Measurements from ENCODE around the gene NUP188. TPM values are rescaled to one million over a fixed set of nuclear protein-coding genes. Genes with fewer than 3 reads are reported as not detected.
A peak's percentile ranks its signal among the peaks of the same experiment; 100 is the strongest.

The NUP188 gene
- total and polyA plus RNA-seq, 2 donors (not counting 1 experiment from before 2014, with no cell fraction given): 42.8 to 83.6 TPM

DNA sequence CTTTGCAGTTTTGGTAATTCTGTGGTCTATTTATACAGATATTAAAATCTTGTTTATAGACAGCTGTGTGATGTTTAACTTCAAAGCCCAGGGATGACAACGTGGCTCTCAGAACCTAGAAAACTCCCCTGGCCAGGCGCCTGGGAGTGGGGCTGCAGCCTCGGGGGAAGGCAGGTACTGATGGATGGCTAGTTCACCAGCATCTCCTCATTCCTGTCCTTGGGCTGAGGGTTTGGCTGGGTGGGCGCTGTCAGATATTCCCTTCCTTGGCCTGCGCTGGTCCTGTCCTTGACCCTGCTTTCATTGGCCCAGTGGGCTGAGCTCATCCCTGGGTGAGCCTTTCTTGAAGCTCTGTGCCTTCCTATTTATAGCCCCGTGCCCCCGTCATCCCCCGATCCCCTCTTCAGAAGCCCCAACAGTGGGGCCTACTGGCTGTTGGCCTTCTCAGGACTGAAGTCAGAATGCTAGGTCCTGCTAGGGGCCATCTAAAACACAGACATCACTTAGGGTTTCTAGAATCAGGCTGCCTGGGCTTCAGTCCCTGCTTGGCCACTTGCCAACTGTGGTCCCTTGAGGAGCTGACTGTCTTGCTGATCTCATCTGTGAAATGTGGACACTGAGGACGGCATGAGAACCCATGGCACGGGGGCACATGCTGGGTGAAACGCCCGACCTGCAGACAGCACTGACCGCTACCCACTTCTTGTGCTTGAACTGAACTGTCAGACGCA, 59.7 kb downstream of the NUP188 start:
- DNase-seq (peak; percentile 8), ATAC-seq (ENCODE audit: low read depth) (no peak)
- WGBS (ENCODE audit: insufficient coverage): 94% methylated on average over 13 of the region's 14 CpGs
- ChIA-PET CTCF (interaction anchor here (0.5 to 1.6 kb wide), 5 partner anchors 12 to 1198 kb away, joined by 3 to 5 read pairs (median 3); partner anchors contain the start of genes ENDOG and SH3GLB2), POLR2A (interaction anchor here (0.7 kb wide), 1 partner anchor 467 kb away, joined by 6 read pairs; no protein-coding TSS in a partner anchor)
- H3K4me1 Mint-ChIP-seq: no peaks in the 10 kb centered on the region
- H3K27ac Mint-ChIP-seq: peak overlapping the region; percentile 26
- H3K9me3 ChIP-seq (ENCODE audit: control extremely low read depth in 1 of 3, control insufficient read depth in 2 of 3, insufficient read depth in 1 of 3, low read length in 2 of 3): no peaks in the 10 kb centered on the region
- no peak overlapping the region for H2AFZ ChIP-seq (ENCODE audit: insufficient read depth, low read depth, low read length, poor library complexity, severe bottlenecking)
- H3K9ac ChIP-seq (ENCODE audit: low read length): no peak overlapping the region
- no peak for TF ChIP-seq EZH2 (IDR thresholded peaks at IDR 0.05; ENCODE audit: borderline replicate concordance, insufficient read depth, low read depth, low read length, poor library complexity, severe bottlenecking)
- TF ChIP-seq, protein P1, sequence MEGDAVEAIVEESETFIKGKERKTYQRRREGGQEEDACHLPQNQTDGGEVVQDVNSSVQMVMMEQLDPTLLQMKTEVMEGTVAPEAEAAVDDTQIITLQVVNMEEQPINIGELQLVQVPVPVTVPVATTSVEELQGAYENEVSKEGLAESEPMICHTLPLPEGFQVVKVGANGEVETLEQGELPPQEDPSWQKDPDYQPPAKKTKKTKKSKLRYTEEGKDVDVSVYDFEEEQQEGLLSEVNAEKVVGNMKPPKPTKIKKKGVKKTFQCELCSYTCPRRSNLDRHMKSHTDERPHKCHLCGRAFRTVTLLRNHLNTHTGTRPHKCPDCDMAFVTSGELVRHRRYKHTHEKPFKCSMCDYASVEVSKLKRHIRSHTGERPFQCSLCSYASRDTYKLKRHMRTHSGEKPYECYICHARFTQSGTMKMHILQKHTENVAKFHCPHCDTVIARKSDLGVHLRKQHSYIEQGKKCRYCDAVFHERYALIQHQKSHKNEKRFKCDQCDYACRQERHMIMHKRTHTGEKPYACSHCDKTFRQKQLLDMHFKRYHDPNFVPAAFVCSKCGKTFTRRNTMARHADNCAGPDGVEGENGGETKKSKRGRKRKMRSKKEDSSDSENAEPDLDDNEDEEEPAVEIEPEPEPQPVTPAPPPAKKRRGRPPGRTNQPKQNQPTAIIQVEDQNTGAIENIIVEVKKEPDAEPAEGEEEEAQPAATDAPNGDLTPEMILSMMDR (IDR thresholded peaks at IDR 0.05): peak; percentile 32
- no peaks in the 10 kb centered on the region for H4K20me1 ChIP-seq (ENCODE audit: control insufficient read depth, insufficient read depth, low read length, poor library complexity, severe bottlenecking)
- no peak overlapping the region for H3K4me3 Mint-ChIP-seq
- no peaks in the 10 kb centered on the region for H3K79me2 ChIP-seq (ENCODE audit: control insufficient read depth, insufficient read depth, low read length)
- H3K4me2 ChIP-seq (replicated peaks; ENCODE audit: low read depth, low read length, poor library complexity, severe bottlenecking): no peak overlapping the region
- peaks cover 0 to 65% of the 10 kb centered on the region in 2 experiments for H3K36me3 ChIP-seq (replicated peaks in 1 of 2; ENCODE audit: control extremely low read depth in 1 of 2, control insufficient read depth in 1 of 2, extremely low read depth in 1 of 2, insufficient read depth in 2 of 2, low read length in 1 of 2)
- no peaks in the 10 kb centered on the region for H3K27me3 Mint-ChIP-seq
- no peak overlapping the region for H3K4me3 ChIP-seq (ENCODE audit: control extremely low read depth in 1 of 5, extremely low read depth in 1 of 5, insufficient read depth in 1 of 5, low read depth in 2 of 5, low read length in 4 of 5)
- H3K27ac ChIP-seq (ENCODE audit: low read length in 2 of 2): no peak overlapping the region
- H3K27me3 ChIP-seq (replicated peaks in 1 of 4; ENCODE audit: control extremely low read depth in 1 of 4, control insufficient read depth in 3 of 4, insufficient read depth in 4 of 4, low read length in 3 of 4): no peaks in the 10 kb centered on the region
- H3K9me3 Mint-ChIP-seq (ENCODE audit: insufficient read depth): no peaks in the 10 kb centered on the region
- intact Hi-C loops (cut with micrococcal nuclease): no loop called here
- H3K4me1 ChIP-seq (ENCODE audit: control insufficient read depth in 2 of 2, insufficient read depth in 2 of 2, low read length in 2 of 2): no peaks in the 10 kb centered on the region

All from B cell (primary cell).